ENCODE measurements around the gene ALG1L2. TPM values are rescaled to one million over a fixed set of nuclear protein-coding genes. Genes with fewer than 3 reads are reported as not detected.
"Not testable (repeated sequence)": the region's sequence is repeated elsewhere in the genome, so short reads cannot be mapped to it uniquely, and the experiment has no call there.

ALG1L2 gene
- total RNA-seq, 4 donors from 2014 or later = 1.3 TPM; not detected in 3

DNA sequence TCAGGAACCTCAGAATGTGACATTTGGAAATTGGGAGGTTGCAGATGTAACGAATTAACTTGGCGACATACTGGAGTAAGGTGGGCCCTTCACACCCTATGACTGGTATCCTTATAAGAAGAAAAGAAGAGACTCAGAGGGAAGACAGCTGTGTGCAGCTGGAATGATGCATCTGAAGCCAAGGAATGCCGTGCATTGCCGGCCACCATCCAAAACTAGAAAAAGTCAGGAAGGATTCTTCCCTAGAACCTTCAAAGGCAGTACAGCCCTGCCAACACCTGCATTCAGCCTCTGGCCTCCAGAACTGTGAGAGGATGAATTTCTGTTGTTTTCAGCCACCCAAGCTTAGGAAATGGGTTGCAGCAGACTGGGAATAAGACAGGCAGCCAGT is 23.4 kb upstream of the ALG1L2 start:
- WGBS = 61% methylated on average over 4 of the region's 4 CpGs
- H3K4me3 ChIP-seq; DNase-seq (ENCODE audit: extremely low spot score); H3K27me3 ChIP-seq; intact Hi-C loops (cut with DNase I); H3K36me3 ChIP-seq; H3K9me3 ChIP-seq: not testable (repeated sequence)
- peak overlapping the region; percentile 43 to 71 (median 64) for H3K27ac ChIP-seq (replicated peaks in 1 of 4)
- peaks cover 0 to 13% (median 4%) of the 10 kb centered on the region in 4 donors for H3K4me1 ChIP-seq

GRCh38 chr3:130058716-130059115 is 22.9 kb upstream of the ALG1L2 start:
- DNase-seq (ENCODE audit: extremely low spot score); H3K27me3 ChIP-seq; H3K4me3 ChIP-seq; intact Hi-C loops (cut with DNase I); H3K9me3 ChIP-seq; H3K36me3 ChIP-seq: not testable (repeated sequence)
- 0% methylated on average over 3 of the region's 6 CpGs for WGBS
- peak overlapping the region; percentile 43 to 71 (median 64) for H3K27ac ChIP-seq (replicated peaks in 1 of 4)
- peaks cover 0 to 12% (median 4%) of the 10 kb centered on the region in 4 donors for H3K4me1 ChIP-seq

GRCh38 chr3:130059162-130059561 is 22.5 kb upstream of the ALG1L2 start:
- WGBS = 89% methylated on average over 1 of the region's 1 CpG
- Histone ChIP-seq H3K4me1 (peaks cover 0 to 12% (median 4%) of the 10 kb centered on the region in 4 donors), H3K27ac (replicated peaks in 1 of 4) (peak overlapping the region in 3 of 4 donors; percentile 59 to 71 (median 69))
- H3K36me3 ChIP-seq; H3K27me3 ChIP-seq; intact Hi-C loops (cut with DNase I); H3K4me3 ChIP-seq; H3K9me3 ChIP-seq; DNase-seq (ENCODE audit: extremely low spot score): not testable (repeated sequence)

DNA sequence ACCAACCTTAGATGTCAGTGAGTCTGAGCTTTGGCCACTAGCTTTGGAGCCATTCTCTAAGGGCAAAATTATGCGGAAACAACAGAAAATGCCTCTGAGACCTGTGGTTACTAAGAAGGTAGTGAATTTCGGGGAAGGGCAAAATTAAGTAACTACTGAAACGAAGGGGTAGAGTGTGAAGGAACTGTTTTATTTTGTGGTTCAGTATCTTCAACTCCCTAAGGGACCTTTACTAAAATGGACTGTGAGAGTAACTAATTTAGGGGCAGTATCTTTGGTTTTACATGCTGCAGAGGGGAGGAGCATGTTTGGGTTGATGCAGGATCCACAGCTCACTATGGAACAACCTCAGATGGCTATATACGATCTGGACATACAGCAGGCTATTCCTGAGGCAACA is 8.0 kb upstream of the ALG1L2 start:
- no peak overlapping the region for H3K27ac ChIP-seq (replicated peaks in 1 of 4)
- H3K9me3 ChIP-seq = no peaks in the 10 kb centered on the region
- no peaks in the 10 kb centered on the region for H3K27me3 ChIP-seq
- TF ChIP-seq EP300 (IDR thresholded peaks at IDR 0.05) = no peak
- H3K4me3 ChIP-seq = no peak overlapping the region
- intact Hi-C loops (cut with DNase I) = no loop called here
- no peak for DNase-seq (ENCODE audit: extremely low spot score)
- no peaks in the 10 kb centered on the region for H3K36me3 ChIP-seq
- no peaks in the 10 kb centered on the region for H3K4me1 ChIP-seq
- WGBS = 79% methylated on average over 4 of the region's 4 CpGs

GRCh38 chr3:130077636-130078035 is 4.0 kb upstream of the ALG1L2 start:
- DNase-seq (ENCODE audit: extremely low spot score) = no peak
- Histone ChIP-seq H3K27me3 (no peaks in the 10 kb centered on the region), H3K4me3 (no peak overlapping the region), H3K4me1 (no peaks in the 10 kb centered on the region), H3K9me3 (no peaks in the 10 kb centered on the region), H3K36me3 (no peaks in the 10 kb centered on the region), H3K27ac (replicated peaks in 1 of 4) (no peak overlapping the region)
- intact Hi-C loops (cut with DNase I) = no loop called here
- TF ChIP-seq EP300 (IDR thresholded peaks at IDR 0.05) = no peak
- TF ChIP-seq CTCF (IDR thresholded peaks at IDR 0.05) = no peak
- no peak for TF ChIP-seq POLR2AphosphoS5 (IDR thresholded peaks at IDR 0.05)
- WGBS = 95% methylated on average over 6 of the region's 7 CpGs

GRCh38 chr3:130083363-130084090 is 1.9 kb downstream of the ALG1L2 start:
- H3K4me1 ChIP-seq; H3K36me3 ChIP-seq; intact Hi-C loops (cut with DNase I); H3K27ac ChIP-seq (replicated peaks in 1 of 4); H3K9me3 ChIP-seq; DNase-seq (ENCODE audit: extremely low spot score); H3K4me3 ChIP-seq; H3K27me3 ChIP-seq: not testable (repeated sequence)
- WGBS = 65% methylated on average over 6 of the region's 7 CpGs

DNA sequence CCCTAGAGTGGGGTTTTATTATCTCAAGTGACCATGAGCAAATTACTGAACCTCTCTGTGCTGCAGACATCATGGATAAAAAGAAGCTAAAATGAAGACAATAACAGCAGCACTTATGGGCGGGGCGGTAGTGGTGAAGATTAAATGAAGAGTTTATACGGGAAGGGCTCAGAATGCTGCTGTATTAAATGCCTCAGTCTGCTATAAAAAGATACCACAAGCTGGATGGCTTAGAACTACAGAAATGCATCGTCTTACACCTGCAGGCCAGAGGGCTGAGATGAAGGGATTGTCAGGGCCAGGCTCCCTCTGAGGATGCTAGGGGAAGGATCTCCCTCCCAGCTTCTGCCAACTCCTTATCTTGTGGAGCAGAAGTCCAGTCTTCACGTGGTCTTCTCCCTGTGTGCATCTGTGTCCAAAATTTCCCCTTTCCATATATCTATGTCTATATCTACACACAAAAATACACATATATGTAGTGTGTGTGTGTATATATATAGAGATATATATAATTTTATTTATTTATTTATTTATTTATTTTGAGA is 2.9 kb downstream of the ALG1L2 start:
- no peaks in the 10 kb centered on the region for H3K9me3 ChIP-seq
- H3K4me3 ChIP-seq = no peak overlapping the region
- no peaks in the 10 kb centered on the region for H3K4me1 ChIP-seq
- WGBS = 93% methylated on average over 4 of the region's 5 CpGs
- H3K27me3 ChIP-seq = no peaks in the 10 kb centered on the region
- intact Hi-C loops (cut with DNase I) = no loop called here
- DNase-seq (ENCODE audit: extremely low spot score) = no peak
- no peak for TF ChIP-seq POLR2AphosphoS5 (IDR thresholded peaks at IDR 0.05)
- no peak for TF ChIP-seq EP300 (IDR thresholded peaks at IDR 0.05)
- TF ChIP-seq POLR2A (IDR thresholded peaks at IDR 0.05; ENCODE audit: low read depth) = no peak
- no peak for TF ChIP-seq CTCF (IDR thresholded peaks at IDR 0.05)
- H3K36me3 ChIP-seq = no peaks in the 10 kb centered on the region
- H3K27ac ChIP-seq (replicated peaks in 1 of 4) = no peak overlapping the region

All from esophagus muscularis mucosa (tissue), 4 donors.